VCaP (cell line): ENCODE data around the gene CD99L2.
"Not testable (repeated sequence)": the region's sequence is repeated elsewhere in the genome, so short reads cannot be mapped to it uniquely, and the experiment has no call there.

Experiments used
- H3K27ac ChIP-seq: fragments of 450-650 bp; 2 replicates; pipeline ENCODE4 v1.5.1; 2017
- CTCF ChIP-seq: fragments of 450-650 bp; conservative IDR thresholded peaks from 2 replicates; pipeline ENCODE4 v1.5.1; 2017; ENCODE audit warnings: mild to moderate bottlenecking, moderate library complexity

The CD99L2 gene

DNA sequence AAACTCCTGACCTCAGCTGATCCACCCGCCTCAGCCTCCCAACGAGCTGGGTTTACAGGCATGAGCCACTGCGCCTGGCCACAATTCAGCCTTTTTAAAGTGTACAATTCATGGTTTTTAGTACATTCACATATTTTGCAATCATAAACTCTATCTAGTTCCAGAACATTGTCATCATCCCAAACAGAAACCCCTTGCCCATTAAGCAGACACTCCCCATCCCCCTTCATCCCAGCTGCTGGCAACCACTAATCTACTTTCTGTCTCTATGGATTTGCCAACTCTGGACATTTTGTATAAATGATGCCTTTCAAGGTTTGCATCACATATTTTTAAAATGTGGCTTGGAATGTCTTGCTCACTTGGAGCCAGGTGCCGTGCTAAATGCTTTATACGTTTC, 4.5 kb downstream of the CD99L2 start:
- no peak for TF ChIP-seq CTCF
- no peak overlapping the region for H3K27ac ChIP-seq

DNA sequence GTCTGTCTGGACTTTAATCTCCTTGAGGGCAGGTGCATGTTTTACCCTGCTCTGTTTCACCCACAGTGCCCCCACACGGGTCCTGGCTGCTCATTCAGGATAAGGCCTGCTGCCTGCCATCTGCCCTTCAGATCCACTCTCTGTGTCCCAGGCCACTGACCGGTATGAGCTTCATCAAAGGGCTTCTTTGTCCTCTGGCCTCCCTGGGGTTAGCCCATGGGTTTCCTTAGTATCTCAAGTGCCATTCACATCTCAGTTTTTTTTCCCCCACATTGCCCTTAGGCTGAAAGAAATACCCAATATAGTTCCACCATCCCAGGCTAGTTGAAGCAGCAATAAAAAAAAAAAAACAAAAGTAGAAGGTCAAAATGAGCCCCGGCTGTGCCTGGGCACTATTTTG, 9.3 kb downstream of the CD99L2 start:
- no peak for TF ChIP-seq CTCF
- H3K27ac ChIP-seq: no peak overlapping the region

DNA sequence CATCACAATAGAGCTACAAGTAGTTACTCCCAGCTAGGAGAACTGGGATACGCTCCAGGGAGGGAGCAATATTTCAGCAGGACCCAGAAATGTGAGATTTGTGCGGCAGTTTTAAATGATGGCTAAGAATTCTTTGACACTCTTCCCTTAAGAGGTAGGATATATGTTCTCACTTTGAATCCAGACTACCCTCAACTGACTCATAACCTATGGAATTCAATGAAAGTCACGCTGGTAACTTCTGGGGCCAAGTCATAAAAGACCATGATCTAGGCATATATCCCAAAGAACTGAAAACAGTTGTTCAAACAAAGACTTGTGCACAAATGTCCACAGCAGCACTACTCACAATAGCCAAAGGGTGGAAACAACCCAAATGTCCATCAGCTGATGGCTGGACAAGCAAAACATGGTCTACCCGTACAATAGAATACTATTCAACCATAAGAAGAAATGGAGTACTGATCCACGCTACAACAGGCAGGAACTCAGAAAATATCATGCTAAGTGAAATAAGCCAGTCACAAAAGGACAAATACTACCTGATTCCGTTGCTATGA, 10.5 kb downstream of the CD99L2 start:
- H3K27ac ChIP-seq: no peak overlapping the region
- no peak for TF ChIP-seq CTCF

- not testable (repeated sequence) for H3K27ac ChIP-seq
These were observed 11.2 kb downstream of the CD99L2 start for GRCh38 chrX:150887268-150887667.

DNA sequence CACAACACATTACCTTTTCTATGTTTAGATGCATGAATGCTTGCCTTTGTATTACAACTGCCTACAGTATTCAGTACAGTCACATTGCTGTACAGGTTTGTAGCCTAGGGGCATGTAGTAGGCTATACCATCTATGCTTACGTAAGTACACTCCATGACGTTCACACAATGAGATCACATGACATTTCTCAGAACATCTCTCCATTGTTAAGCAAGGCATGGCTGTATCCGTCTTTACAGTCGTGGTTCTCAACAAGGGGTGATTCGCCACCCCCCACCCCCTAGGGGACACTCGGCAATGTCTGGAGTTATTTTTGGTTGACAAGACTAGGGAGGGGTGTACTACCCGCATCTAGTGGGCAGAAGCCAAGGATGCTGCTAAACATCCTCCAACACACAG, 12.1 kb downstream of the CD99L2 start:
- H3K27ac ChIP-seq: no peak overlapping the region
- TF ChIP-seq CTCF: no peak

GRCh38 chrX:150880808-150881165, 17.7 kb downstream of the CD99L2 start:
- no peak overlapping the region for H3K27ac ChIP-seq
- no peak for TF ChIP-seq CTCF

DNA sequence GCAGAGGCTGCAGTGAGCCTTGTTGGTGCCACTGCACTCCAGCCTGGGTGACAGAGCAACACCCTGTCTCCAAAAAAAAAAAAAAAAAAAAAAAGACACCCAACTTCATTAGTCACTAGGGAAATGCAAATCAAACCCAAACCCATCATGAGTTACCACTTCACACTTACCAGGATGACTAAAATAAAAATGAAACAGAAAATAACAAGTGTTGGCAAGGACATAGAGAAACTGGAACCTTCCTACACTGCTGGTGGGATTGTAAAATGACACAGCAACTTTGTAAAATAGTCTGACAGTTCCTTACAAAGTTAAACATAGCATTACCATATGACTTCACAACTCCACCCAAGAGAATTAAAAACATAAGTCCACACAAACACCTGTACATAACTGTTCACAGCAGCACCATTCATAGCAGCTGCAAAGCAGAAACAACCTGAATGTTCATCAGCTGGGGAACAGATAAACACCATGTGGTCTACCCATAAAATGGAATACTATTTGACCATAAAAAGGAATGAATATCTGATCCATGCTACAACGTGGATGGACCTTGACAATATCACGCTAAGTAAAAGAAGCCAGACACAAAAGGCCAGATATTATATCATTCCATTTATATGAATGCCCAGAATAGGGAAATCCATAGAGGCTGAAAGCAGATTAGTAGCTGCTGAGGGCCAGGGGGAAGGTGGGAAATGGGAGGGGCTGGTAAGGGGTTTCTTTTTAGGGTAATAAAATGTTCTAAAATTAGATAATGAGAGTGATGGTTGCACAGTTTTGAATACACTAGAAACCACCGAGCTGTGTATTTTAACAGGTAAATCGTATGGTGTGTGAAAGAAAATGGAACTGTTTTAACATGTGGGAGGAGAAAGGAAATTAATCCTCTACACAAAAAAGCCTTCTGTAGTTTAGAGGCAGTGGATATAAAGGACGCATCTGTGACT, 18.3 kb downstream of the CD99L2 start:
- no peak overlapping the region for H3K27ac ChIP-seq

DNA sequence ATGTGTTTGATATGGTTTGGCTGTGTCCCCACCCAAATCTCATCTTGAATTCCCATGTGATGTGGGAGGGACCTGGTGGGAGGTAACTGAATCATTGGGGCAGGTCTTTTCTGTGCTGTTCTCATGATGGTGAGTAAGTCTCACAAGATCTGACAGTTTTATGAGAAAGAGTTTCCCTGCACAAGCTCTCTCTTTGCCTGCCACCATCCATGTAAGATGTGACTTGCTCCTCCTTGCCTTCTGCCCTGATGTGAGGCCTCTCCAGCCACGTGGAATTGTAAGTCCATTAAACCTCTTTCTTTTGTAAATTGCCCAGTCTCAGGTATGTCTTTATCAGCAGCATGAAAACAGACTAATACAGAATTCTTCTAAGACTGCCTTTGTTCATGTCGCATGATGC, 22.8 kb downstream of the CD99L2 start:
- not testable (repeated sequence) for H3K27ac ChIP-seq

More for the DNA sequence above, 18.3 kb downstream of the CD99L2 start:
- no peak for TF ChIP-seq CTCF
